HG03439 (cell line): Measurements from ENCODE around the gene DNM1.
A peak's percentile ranks its signal among the peaks of the same experiment; 100 is the strongest.
"Not testable (repeated sequence)": the region's sequence is repeated elsewhere in the genome, so short reads cannot be mapped to it uniquely, and the experiment has no call there.

ENCODE experiments used
- ATAC-seq: cut with Tn5 transposase; IDR thresholded peaks from one replicate; pipeline ENCODE4 v1.9.1; 2021; ENCODE audit warnings: mild to moderate bottlenecking, moderate library complexity; ENCODE audit not compliant: unreplicated experiment

The DNM1 gene

GRCh38 chr9:128271512-128271911 is 68.3 kb downstream of the DNM1 start:
- no peak for ATAC-seq

GRCh38 chr9:128274245-128274644 is 71.1 kb downstream of the DNM1 start:
- no peak for ATAC-seq

DNA sequence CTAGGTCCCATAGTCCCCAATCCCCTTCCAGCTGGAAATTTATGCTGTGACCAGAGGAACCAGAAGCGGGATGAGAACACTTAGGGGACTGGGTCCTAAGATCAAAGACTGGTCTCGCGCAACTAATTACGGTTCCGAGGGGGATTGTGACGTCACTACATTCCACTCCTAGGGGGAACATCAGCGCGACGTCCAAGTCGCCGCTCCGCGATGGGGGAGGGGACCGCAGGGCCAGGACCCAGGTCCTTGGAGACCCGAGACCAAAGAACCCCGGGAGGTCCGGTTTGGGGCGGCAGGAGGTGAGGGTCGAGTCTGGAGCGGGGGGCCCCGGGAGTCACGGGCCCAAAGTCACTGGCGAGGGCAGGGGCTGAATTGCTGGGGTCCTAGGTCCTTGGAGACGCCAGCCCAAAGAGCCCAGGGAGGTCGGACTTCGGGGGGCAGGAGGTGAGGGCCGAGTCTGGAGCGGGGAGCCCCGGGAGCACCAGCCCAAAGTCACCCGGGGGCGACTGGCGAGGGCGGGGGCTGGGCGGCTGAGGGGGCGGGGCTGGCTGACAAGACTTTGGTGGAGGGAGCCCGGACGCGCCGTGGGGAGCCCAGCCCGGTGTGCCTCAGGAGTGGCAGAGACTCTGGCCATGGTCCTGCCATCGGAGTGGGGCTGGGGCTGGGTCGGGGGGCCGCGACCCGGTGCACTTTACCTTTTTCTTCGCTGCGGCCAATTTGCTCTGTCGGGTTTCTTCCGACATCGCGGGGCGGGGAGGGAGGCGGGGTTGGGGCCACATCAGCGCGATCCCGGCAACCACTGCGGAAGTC is 72.2 kb downstream of the DNM1 start, which contains the start of gene GOLGA2:
TSS of gene GOLGA2 (minus strand) at position 810 of the 810 bp plus-strand sequence. CDS start at position 779, 31 bp downstream.
- peak; percentile 56 for ATAC-seq

GRCh38 chr9:128276008-128276573 is 72.9 kb downstream of the DNM1 start, which contains the start of gene SWI5:
TSS of gene SWI5 (plus strand) at chr9:128276276.
- peak; percentile 97 for ATAC-seq

DNA sequence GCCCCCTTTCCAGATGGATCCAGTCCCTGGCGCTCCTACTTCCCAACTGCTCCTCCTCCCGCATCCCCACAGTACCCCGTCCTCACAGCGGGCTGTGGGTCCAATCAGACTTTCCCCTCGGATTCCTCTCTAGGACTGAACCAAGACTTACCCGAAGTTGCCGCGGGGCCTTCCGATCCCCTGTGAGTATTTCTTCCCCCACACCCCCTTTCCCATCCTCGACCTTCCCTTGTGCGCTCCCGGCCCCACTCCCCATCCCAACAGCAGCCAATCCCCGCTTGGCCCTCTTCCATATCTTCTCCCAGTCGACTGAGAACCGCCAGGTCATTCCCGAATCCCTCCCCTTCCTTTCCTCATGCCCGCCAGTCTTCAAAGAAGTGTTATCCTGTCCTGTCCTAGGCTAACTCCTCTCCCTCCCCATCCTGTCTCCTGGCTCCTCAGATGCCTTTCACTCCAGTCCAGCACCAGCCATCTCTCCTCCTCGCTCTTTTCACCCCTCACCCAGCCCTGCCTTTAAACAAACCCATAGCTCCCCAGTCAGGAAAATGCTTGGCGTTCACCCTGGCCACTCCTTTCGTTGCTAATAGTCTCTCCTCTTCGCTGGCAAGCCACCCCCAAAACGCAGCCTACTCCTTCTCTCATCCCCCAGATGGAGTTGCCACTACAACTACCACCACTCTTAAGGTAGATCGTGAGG is 73.5 kb downstream of the DNM1 start:
- no peak for ATAC-seq

DNA sequence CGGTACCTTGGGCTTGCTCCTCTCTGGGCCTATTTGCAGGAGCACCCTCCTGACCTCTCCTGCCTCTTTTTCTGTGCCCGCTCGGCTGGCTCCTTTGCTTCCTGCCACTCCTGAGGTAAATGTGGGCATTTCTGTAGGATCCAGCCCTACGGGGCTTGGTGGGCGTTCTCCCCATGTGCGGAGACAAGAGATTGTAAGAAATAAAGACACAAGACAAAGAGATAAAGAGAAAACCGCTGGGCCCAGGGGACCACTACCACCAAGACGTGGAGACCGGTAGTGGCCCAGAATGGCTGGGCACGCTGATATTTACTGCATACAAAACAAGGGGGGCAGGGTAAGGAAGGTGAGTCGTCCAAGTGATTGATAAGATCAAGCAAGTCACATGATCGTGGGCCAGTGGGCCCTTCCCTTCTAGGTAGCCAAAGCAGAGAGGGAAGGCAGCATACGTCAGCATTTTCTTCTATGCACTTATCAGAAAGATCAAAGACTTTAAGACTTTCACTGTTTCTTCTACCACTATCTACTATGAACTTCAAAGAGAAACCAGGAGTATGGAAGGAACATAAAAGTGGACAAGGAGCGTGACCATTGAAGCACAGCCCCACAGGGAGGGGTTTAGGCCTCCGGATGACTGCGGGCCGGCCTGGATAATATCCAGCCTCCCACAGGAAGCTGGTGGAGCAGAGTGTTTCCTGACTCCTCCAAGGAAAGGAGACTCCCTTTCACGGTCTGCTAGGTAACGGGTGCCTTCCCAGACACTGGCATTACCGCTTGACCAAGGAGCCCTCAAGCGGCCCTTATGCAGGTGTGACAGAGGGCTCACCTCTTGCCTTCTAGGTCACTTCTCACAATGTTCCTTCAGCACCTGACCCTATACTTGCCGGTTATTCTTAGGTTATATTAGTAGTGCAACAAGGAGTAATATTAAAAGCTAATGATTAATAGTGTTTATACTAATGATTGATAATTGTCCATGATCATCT is 76.2 kb downstream of the DNM1 start:
- ATAC-seq, result not testable (repeated sequence)

DNA sequence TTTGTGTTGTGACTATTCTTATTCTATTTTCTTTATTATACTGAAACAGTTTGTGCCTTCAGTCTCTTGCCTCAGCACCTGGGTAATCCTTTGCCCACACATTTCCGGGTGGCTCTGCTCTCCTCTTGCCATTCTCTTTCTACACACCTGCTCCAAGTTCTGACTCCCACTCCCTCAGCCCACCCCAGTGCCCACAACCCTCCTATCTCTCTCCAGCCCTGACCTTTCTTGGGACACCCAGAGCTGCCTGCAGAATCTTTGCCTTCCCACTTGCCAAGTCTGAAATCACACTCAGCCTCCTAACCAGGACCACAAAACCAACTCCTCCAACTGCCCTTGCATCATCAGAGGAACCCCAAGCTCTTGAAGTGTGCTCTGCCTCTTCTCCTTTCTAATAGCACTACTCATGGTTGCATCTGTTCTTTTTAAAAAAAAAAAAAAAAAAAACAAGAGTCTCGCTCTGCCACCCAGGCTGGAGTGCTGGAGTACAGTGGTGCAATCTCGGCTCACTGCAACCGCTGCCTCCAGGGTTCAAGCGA is 77.0 kb downstream of the DNM1 start:
- no peak for ATAC-seq

GRCh38 chr9:128282500-128282899 is 79.3 kb downstream of the DNM1 start:
- no peak for ATAC-seq

DNA sequence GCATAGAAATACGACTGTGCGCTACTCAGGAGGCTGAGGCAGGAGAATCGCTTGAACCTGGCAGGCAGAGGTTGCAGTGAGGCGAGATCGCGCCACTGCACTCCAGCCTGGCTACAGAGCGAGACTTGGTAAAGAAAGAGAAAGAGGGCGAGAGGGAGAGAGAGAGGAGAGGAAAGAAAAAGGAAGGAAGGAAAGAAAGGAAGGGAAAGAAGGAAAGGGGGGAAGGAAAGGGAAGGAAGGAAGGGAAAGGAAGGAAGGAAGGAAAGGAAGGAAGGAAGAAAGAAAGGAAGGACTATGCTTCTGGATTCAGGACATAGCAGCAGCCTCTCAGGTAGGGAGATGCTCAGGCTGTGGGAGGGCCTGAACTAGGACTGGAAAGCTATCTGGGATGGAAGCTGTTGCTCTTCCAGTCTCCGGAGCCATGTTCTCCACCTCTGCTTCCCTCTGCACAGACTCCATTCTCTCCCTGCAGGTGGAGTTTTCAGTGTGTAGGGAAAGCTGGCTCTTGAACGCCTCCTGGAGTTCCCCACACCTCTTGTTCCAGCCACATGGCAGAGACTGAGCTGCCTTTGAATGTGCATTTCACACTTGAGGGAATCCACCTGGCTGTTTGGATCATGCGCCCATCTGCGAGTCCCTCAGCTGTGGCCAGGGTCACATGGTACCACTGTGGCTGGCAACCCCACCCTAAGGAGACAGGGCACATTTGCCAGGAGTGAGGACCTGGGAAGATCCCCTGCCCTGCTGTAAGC is 82.0 kb downstream of the DNM1 start:
- ATAC-seq, result no peak

DNA sequence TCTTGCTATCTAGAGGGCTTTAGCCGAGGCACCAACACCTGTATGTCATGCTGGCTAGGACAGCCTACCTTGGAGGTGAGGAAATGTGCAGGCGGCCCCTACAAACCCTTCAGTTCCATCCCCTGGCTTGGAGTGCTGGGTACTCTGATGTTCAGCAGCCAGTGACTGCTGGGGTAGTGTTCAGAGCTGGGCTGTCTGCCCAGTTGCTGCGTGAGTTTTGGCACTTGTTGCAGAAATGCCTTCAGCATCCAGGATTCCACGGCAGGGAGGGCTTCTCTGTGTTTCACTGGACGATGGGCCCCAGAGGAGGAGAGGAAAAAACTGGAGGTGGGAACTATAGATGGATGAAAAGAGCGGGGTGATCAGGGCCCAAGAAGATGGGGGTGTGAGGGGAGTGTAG is 83.3 kb downstream of the DNM1 start:
- no peak for ATAC-seq

DNA sequence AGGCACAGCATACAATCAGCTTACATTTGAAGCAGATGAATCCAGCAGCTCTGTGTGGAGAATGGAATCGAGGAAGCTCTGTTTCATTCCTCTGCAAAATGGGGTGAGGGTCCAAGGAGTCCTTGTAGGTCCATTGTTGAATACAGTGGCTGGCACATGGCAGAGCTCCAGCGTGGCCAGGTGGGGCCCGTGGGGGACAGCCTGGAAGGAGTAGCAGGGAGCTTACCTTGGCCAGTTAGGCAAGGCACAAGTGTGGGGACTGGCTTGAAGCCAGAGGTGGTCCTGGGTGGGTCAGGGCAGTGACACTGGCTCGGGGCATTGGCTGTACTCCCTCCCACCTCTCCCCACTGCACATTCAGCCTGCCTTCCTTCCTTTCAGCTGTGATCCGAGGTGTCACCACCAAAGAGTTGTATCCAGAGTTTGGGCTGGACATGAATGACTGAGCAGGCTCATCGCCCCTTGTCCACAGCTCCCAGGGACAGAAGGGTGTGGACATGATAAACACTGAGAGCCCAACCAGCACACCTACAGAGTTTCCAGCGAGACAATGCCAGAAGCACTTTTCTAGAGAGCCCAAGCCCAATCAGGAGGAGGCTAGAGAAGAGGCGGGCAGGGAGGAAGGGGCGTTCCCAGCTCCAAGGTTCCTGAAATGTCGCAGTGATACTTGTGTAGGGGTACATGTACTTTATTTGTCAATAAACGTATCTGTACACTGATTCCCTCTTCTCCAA is 85.3 kb downstream of the DNM1 start:
- no peak for ATAC-seq

- ATAC-seq, result no peak
These were observed 88.8 kb downstream of the DNM1 start for GRCh38 chr9:128292009-128292408.

- ATAC-seq, result no peak
These were observed 89.9 kb downstream of the DNM1 start for GRCh38 chr9:128293091-128293490.

- ATAC-seq, result no peak
These were observed 91.0 kb downstream of the DNM1 start for GRCh38 chr9:128294142-128294541.

DNA sequence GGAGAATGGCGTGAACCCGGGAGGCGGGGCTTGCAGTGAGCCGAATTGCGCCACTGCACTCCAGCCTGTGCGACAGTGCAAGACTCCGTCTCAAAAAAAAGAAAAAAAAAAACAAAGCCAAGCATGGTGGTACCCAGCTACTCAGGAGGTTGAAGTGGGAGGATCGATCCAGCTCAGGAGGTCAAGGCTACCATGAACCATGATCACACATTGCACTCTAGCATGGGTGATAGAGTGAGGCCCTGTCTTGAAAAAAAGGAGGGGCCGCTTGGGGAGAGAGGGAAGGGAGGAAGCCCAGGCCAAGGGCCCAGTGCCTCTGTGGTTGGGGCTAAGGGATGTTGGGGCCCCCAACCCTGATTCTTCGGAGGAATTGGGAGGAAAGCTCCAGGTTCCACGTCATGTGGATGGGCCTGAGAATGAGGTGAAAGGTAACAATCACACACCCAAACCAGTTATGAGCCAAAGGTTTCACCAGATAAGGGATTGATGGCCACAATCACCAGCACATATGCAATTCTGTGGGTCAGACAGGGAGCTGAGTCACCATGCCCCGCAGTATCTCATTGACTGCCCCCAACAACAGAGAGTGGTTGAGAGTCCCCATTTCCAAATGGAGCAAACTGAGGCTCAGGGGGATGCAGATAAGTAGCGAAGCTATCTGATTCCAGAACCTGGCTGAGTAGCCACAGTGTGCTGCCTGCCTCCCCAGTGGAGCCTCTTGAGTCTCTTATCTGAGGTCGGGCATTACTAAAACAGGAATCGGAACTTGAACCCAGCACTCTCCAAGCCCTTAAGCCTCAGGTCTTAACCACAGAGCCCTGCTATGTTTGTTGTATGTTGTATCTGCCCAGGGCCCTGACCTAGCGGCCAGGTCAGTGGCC is 93.4 kb downstream of the DNM1 start:
- ATAC-seq, result no peak

DNA sequence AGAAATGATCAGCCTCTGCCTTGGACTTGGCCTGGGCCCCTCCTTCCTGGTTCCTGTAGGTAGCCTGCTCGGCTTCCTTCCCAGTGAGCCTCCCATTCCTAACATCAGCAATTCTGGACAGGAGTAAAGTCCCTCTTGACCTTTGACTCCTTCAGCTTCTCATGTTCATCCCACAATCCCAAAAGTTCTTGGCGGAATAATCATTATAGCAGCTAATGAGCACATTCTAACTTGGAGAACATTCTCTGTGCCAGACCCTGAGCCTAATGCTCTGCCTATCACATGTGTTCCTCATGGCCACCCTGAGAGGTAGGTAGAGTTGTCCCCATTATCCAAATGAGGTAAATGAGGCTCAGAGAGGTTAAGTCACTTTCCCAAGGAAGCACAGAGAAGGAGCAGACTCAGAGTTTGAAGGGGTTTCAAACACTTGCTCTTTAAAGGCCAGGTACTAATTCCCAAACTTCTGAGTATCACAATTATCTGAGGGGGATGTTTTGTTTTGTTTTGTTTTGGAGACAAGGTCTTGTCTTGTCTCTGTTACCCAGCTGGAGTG is 94.1 kb downstream of the DNM1 start:
- ATAC-seq, result no peak
